GM13976 (cell line): Measurements from ENCODE around the gene CDH13.

Source experiments
- DNase-seq: peaks from one replicate; pipeline ENCODE4 v3.0.0; 2012; ENCODE audit warnings: low spot score
- in situ Hi-C: fragments of 300-500 bp; cut with MboI; formaldehyde crosslinking; loops from one replicate; pipeline ENCODE4 v1.12.0; 2022; ENCODE audit warnings: low sequenced_read_pairs, mixed read lengths, inconsistent platforms; ENCODE audit not compliant: unreplicated experiment
- TF ChIP-seq, protein P1 (sequence below): IDR thresholded peaks from 2 replicates; pipeline ENCODE4 v1.5.1; 2012; ENCODE audit warnings: borderline replicate concordance, mild to moderate bottlenecking; ENCODE audit not compliant: insufficient read depth; ENCODE audit errors: extremely low read depth, missing control alignments, control extremely low read depth

Gene CDH13

GRCh38 chr16:83113811-83114210 lies 487.0 kb downstream of the CDH13 start:
- in situ Hi-C loops, result no loop called here
- no peak for DNase-seq
- TF ChIP-seq, protein P1, sequence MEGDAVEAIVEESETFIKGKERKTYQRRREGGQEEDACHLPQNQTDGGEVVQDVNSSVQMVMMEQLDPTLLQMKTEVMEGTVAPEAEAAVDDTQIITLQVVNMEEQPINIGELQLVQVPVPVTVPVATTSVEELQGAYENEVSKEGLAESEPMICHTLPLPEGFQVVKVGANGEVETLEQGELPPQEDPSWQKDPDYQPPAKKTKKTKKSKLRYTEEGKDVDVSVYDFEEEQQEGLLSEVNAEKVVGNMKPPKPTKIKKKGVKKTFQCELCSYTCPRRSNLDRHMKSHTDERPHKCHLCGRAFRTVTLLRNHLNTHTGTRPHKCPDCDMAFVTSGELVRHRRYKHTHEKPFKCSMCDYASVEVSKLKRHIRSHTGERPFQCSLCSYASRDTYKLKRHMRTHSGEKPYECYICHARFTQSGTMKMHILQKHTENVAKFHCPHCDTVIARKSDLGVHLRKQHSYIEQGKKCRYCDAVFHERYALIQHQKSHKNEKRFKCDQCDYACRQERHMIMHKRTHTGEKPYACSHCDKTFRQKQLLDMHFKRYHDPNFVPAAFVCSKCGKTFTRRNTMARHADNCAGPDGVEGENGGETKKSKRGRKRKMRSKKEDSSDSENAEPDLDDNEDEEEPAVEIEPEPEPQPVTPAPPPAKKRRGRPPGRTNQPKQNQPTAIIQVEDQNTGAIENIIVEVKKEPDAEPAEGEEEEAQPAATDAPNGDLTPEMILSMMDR, result no peak

- TF ChIP-seq, protein P1, result no peak
- in situ Hi-C loops, result no loop called here
- DNase-seq, result no peak
Observed at GRCh38 chr16:83115491-83116232, 488.9 kb downstream of the CDH13 start.

GRCh38 chr16:83116274-83116892 lies 489.6 kb downstream of the CDH13 start:
- DNase-seq, result no peak
- in situ Hi-C loops, result no loop called here
- TF ChIP-seq, protein P1, result no peak

DNA sequence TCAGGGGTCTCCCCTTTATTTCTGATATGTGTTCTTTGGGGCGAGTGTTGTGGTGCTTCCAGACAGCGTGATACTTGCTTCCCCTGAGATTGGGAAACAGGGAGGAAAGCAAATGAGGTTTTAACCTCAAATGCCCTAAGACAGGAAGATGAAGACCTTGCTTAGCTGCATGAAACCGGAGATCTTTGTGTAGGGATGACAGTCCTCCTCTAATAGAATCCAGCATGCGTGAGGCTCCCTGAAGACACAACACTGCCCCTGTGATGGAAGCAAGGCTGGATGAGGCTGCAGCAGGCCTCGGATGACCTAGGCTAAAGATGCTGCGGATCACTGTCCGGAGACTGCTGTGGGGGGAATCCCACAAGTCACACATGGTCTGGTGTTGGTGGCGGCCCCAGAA lies 491.0 kb downstream of the CDH13 start:
- TF ChIP-seq, protein P1, result no peak
- no peak for DNase-seq
- in situ Hi-C loops, result no loop called here

DNA sequence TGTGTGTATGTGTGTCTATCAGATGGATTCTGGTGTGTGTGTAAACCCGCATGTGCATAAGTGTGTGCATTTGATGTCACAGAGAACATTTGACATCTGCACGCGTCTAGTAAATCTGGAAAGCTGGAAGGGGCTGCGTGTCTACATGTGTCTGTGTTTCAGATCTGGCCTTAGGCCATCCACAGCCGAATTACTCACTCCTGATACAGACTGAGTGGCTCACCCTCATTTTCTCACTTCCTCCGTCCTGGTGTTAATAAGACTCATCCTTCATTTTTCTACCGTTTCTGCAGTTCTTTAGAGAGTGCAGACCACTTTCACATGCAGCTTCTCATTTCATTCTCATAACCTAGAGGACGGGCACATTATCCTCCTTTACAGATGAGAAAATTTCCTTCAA lies 491.6 kb downstream of the CDH13 start:
- TF ChIP-seq, protein P1, result no peak
- in situ Hi-C loops, result no loop called here
- no peak for DNase-seq

DNA sequence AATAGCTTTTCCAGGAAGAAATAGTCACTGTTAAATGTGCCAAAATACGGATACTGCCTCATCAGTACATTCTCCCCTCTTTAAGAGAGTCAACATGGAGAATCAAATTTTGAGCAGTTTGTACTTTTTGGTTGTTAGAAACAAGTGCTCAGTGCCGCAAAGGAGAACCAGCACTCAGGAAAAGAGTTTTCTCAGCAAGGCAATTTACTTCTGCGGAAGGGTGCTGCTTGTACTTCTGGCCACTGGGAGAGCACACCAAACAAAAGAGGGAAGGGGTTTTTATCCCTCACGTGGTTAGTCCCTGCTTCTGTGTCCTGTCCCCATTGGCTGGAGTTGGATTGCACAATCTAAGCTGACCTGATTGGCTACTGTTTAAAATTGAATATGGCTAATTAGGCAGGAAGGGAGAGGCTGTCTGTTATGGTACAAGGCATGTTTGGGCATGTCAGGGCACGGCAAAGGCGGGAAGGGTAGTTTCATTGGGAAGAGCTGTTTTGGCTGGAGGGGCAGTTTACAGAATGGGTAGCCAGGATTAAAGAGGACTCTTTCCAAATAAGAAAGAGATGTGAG lies 499.3 kb downstream of the CDH13 start:
- in situ Hi-C loops, result no loop called here
- no peak for DNase-seq
- TF ChIP-seq, protein P1, result no peak

GRCh38 chr16:83128041-83128440 lies 501.3 kb downstream of the CDH13 start:
- in situ Hi-C loops, result no loop called here
- DNase-seq, result no peak
- TF ChIP-seq, protein P1, result no peak
